ENCODE results near the gene BCAS3.

DNA sequence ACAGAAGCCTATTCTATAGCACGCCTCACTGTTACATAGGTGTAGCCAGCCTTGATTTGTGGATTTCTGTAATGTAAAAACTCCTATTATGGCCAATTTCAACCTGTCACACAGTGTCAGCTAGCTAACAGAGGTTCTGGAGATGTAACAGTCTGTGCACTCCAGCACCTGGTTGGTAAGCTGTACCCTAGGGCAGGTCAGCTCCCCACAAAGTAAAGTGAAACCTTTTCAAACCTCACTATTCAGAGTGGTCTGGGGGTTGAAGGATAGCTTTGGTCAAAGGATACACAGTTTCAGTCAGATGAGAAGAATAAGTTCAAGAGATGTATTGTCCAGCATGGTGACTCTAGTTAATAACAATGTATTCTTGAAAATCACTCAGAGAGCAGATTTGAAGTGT lies 693.5 kb downstream of the BCAS3 start:
- TF ChIP-seq POLR2A (IDR thresholded peaks at IDR 0.05) (no peak), POLR2AphosphoS5 (IDR thresholded peaks at IDR 0.05) (no peak)
- TF ChIP-seq, protein P1, sequence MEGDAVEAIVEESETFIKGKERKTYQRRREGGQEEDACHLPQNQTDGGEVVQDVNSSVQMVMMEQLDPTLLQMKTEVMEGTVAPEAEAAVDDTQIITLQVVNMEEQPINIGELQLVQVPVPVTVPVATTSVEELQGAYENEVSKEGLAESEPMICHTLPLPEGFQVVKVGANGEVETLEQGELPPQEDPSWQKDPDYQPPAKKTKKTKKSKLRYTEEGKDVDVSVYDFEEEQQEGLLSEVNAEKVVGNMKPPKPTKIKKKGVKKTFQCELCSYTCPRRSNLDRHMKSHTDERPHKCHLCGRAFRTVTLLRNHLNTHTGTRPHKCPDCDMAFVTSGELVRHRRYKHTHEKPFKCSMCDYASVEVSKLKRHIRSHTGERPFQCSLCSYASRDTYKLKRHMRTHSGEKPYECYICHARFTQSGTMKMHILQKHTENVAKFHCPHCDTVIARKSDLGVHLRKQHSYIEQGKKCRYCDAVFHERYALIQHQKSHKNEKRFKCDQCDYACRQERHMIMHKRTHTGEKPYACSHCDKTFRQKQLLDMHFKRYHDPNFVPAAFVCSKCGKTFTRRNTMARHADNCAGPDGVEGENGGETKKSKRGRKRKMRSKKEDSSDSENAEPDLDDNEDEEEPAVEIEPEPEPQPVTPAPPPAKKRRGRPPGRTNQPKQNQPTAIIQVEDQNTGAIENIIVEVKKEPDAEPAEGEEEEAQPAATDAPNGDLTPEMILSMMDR (IDR thresholded peaks at IDR 0.05) = no peak

All from transverse colon (tissue), 4 donors.